ENCODE measurements around the gene CPED1.
"Not testable (repeated sequence)": the region's sequence is repeated elsewhere in the genome, so short reads cannot be mapped to it uniquely, and the experiment has no call there.

Gene CPED1

DNA sequence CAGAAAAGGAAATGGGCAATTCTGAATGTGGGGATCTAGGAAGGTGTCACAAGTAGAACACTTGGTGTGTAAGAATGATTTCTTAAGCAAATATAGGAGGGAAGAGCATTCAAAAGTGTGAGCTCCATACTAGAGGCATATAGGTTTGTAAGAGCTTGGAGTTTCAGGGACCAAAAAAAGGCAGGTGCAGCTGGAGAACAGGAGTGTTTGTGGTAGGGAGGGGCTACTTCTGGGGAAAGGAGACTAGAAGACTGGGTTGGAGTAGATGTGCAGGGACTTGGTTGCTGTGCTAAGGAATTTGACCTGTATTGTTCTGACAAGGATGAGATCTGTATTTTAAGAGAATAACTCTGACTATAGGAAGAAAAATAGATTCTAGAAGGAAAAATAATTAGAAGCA is 46.4 kb downstream of the CPED1 start:
- DNase-seq (ENCODE audit: low spot score in 2 of 2) (no peak), ATAC-seq (no peak)
- Mint-ChIP-seq H3K4me1 (no peaks in the 10 kb centered on the region), H3K4me3 (no peak overlapping the region), H3K36me3 (no peaks in the 10 kb centered on the region), H3K9me3 (no peaks in the 10 kb centered on the region), H3K27ac (no peak overlapping the region)

DNA sequence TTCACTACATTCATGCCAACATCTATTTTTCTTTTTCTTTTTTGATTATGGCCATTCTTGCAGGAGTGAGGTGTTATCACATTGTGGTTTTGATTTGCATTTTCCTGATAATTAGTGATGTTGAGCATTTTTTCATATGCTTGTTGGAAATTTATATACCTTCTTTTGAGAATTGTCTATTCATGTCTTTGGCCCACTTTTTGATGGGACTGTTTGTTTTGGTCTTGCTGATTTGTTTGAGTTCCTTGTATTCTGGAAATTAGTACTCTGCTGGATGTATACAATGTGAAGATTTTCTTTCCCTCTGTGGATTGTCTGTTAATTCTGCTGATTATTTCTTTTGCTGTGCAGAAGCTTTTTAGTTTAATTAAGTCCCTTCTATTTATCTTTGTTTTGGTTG is 48.3 kb downstream of the CPED1 start:
- DNase-seq (ENCODE audit: low spot score in 2 of 2); H3K9me3 Mint-ChIP-seq; ATAC-seq; H3K4me3 Mint-ChIP-seq; H3K27ac Mint-ChIP-seq; H3K4me1 Mint-ChIP-seq; H3K36me3 Mint-ChIP-seq: not testable (repeated sequence)

DNA sequence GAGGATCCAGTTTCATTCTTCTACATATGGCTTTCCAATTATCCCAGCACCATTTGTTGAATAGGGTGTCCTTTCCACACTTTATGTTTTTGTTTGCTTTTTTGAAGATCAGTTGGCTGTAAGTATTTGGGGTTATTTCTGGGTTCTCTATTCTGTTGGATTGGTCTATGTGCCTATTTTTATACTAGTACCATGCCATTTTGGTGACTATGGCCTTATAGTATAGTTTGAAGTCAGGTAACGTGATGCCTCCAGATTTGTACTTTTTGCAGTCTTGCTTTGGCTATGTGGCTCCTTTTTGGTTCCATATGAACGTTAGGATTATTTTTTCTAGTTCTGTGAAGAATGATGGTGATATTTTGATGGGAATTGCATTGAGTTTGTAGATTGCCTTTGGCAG is 48.8 kb downstream of the CPED1 start:
- not testable (repeated sequence) for H3K36me3 Mint-ChIP-seq; H3K4me1 Mint-ChIP-seq; ATAC-seq; H3K4me3 Mint-ChIP-seq; H3K27ac Mint-ChIP-seq; DNase-seq (ENCODE audit: low spot score in 2 of 2); H3K9me3 Mint-ChIP-seq

DNA sequence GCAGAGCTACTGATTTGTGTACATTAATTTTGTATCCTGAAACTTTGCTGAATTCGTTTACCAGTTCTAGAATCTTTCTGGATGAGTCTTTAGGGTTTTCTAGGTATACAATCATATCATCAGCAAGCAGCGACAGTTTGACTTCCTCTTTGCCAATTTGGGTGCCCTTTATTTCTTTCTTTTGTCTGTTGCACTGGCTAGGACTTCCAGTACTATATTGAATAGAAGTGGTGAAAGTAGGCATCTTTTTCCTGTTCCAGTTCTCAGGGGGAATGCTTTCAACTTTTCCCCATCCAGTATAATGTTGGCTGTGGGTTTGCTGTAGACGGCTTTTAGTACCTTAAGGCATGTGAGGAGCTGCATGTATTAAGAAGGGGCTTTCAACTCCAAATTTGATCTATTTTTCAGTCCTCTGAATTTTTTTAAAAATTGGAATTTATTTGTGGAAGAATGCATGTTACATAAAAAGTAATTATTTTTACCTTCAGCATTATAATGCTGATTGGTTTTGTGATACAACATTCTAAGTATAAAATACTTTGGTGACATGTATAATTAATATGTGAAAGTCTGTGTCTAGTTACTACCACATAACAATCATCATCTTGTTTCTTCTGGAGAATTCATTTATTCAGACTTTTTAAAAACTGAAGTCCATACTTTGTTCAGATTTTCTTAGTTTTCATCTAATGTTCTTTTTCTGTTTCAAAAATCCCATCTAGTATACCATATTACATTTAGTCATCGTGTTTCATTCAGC is 49.6 kb downstream of the CPED1 start:
- Mint-ChIP-seq H3K9me3 (no peaks in the 10 kb centered on the region), H3K27ac (no peak overlapping the region), H3K36me3 (no peaks in the 10 kb centered on the region), H3K4me1 (no peaks in the 10 kb centered on the region), H3K4me3 (no peak overlapping the region)
- DNase-seq (ENCODE audit: low spot score in 2 of 2) (no peak), ATAC-seq (no peak)

DNA sequence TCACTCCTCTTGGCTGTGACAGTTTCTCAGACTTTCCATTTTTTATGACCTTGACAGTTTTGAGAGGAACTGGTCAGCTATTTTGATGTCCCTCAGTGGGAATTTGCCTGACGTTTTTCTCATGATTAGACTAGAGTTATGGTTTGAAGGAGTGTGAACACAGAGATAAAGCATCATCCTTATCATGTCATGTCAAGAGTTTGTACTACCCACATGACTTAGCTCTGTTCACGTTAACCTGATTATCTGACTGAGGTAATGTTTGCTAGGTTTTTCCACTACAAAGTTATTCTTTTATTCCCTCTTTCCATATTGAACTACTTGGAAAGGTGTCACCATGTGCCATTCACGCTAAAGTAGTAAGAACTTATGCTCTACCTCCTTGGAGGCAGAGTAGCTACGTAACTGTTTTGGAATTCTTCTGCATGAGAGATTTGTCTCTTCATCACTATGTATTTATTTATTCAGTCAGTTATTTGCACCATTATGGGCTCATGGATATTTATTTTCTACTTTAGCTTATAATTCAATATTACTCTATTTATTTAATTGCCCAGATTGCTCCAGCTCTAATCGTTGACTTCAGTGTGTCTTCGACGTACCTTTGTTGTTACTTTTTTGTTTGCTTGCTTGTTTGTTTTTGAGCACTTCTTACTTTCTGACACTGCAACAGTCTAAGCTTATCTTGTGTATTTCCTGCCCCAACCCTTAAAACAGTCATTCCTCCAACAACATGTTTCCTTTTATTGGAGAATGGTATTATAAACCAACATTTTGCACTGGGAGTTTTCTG is 50.4 kb downstream of the CPED1 start:
- Mint-ChIP-seq H3K27ac (no peak overlapping the region), H3K36me3 (no peaks in the 10 kb centered on the region), H3K4me3 (no peak overlapping the region), H3K9me3 (no peaks in the 10 kb centered on the region), H3K4me1 (no peaks in the 10 kb centered on the region)
- no peak for ATAC-seq
- DNase-seq (ENCODE audit: low spot score in 2 of 2) = no peak

DNA sequence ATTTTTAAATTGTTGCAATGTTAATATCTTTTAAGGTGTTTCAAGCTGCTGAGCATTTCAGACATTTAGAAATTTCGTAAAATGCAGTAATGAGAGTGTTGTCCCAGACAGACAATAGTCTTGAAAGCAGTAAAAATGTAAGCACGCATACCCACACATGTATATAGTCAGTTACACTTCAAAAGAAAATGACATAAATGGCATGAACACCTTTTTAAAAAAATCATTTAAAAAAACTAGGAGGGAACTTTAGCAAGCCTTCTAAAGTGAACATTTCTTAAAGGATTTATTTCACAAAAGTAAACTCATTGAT is 51.0 kb downstream of the CPED1 start:
- Mint-ChIP-seq H3K4me3 (no peak overlapping the region), H3K9me3 (no peaks in the 10 kb centered on the region), H3K36me3 (no peaks in the 10 kb centered on the region), H3K4me1 (no peaks in the 10 kb centered on the region), H3K27ac (no peak overlapping the region)
- ATAC-seq (no peak), DNase-seq (ENCODE audit: low spot score in 2 of 2) (no peak)

DNA sequence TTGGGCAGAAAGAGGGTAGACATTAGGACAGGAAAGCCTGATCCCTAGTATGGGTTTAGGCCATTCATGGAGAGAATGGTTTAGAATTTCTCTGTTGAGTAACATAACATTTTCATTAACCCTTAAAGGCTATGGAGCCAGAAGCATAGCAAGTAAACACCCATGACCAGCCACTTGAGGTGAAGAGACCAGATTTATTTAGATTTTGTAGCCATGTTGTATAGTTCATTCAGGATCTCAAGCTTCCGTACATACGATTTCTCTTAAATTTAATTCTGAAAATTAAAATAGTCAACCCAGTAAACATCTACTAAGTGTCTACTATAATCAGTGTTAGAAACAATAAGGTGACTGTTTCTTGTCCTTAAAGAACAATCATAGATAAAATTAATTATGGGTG is 51.5 kb downstream of the CPED1 start:
- H3K4me3 Mint-ChIP-seq = no peak overlapping the region
- no peak for DNase-seq (ENCODE audit: low spot score in 2 of 2)
- H3K36me3 Mint-ChIP-seq = no peaks in the 10 kb centered on the region
- no peaks in the 10 kb centered on the region for H3K9me3 Mint-ChIP-seq
- no peaks in the 10 kb centered on the region for H3K4me1 Mint-ChIP-seq
- H3K27ac Mint-ChIP-seq = no peak overlapping the region
- no peak for ATAC-seq

DNA sequence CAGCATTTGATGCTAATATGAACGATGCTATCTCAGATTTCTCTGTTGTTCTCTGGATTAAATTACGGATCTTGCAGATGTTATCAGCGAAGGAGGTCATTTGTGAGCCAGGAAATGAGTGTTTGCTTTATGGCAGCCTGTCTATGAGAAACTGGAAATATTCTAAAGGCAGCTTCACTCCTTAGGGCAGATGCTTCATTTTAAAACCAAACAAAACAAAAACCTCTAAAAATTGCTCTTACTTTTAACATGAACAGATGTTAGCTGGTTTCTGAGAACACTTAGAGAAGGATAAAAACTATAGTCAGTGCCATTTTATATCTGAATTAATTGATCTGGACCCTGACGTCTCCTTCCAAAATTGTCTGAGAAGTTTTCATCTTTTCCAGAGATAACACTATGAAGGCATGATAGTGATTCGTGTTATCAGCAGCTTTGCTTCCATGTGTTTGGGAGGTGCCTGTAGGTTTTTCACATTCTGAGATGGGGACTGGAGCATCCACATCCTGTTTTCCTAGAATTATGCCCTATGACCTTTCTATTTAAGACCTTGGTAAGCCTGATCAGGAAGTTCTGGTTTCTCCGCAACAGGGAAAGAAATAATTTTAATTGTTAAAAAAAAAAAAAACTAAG is 53.1 kb downstream of the CPED1 start:
- ATAC-seq (no peak), DNase-seq (ENCODE audit: low spot score in 2 of 2) (no peak)
- Mint-ChIP-seq H3K4me3 (no peak overlapping the region), H3K27ac (no peak overlapping the region), H3K36me3 (no peaks in the 10 kb centered on the region), H3K9me3 (no peaks in the 10 kb centered on the region), H3K4me1 (no peaks in the 10 kb centered on the region)

DNA sequence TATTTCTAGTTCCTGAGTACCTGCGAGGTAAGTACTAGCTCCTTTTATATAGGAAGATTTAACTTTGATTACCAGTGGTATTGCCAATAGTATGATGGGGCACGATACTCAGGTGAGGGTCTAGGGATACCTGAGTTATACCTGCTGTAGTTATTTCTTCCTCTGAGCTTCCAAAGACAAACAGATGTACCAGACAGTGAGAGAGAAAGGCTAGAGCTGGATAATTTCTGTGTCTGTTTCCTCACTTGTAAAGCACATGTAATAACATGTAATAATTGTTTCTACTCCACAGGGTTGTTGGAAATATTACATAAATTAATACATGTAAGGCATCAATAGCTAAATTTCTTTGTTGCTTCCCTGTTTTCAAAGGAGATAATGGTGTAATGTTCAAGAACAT is 53.7 kb downstream of the CPED1 start:
- Mint-ChIP-seq H3K27ac (no peak overlapping the region), H3K4me3 (no peak overlapping the region), H3K36me3 (no peaks in the 10 kb centered on the region), H3K4me1 (no peaks in the 10 kb centered on the region), H3K9me3 (no peaks in the 10 kb centered on the region)
- DNase-seq (ENCODE audit: low spot score in 2 of 2) (no peak), ATAC-seq (no peak)

DNA sequence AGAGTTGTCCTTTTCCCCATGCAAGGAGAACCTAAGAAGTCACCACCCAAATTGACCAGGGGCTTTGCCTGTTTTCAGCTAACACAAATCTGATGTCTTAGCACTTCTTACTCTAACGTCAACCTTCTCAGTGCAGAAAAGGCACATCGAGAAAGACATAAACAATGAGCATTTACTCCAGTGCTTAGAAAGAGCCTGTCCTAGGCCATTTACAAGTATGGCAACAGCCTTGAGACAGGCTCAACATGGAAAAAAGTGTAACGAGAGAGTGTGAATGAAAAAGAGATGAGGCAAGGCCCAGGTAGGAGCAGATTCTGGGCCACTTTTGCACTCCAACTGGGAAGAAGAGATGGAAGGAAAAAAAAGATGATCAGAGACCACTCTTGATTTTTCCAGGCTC is 54.4 kb downstream of the CPED1 start:
- Mint-ChIP-seq H3K36me3 (no peaks in the 10 kb centered on the region), H3K9me3 (no peaks in the 10 kb centered on the region), H3K4me3 (no peak overlapping the region), H3K4me1 (no peaks in the 10 kb centered on the region), H3K27ac (no peak overlapping the region)
- DNase-seq (ENCODE audit: low spot score in 2 of 2) = no peak
- ATAC-seq = no peak

DNA sequence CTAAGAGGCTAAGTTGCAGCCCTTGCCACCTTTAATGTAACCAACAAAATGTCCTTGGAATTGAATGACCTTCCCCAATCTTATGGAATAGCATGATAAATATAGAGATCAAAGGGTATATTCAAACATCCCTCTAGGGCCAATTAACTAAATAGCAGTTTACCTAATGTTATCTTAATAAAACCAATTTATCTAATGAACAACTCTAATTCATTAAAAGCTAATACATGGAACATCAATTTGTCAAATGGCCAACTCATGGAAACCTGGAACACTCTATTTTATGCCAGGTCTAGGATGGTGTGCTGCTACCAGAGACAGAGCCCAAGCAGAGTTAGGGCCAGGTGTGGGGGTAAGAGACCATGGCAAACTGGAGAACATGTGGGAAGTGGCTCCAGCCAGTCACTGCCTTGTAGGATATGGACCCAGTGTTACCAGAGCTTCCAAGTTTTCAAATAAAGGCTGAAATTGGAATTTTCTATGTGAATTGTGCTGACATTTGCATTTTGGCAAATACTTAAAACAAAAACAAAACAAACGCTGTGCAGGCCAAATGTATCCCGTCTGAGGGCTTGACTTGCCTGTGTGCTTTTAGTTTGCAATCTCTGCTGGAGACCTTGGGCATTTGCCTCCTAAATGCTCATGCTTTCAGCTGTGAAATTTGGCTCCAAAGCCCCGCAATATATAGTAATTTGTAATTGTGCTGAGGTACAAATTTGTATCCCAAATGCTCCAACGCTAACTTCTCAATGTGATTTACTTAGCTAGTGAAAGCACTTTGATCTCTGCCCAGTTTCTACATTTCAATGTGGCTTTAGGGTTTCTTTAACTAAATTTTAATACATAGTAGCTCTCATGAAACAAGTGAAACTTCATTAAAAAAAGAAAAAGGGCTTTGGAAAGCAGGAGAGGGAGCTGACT is 55.1 kb downstream of the CPED1 start:
- H3K36me3 Mint-ChIP-seq = no peaks in the 10 kb centered on the region
- ATAC-seq (no peak), DNase-seq (ENCODE audit: low spot score in 2 of 2) (no peak)
- no peak overlapping the region for H3K4me3 Mint-ChIP-seq
- H3K27ac Mint-ChIP-seq = no peak overlapping the region
- H3K4me1 Mint-ChIP-seq = no peaks in the 10 kb centered on the region
- no peaks in the 10 kb centered on the region for H3K9me3 Mint-ChIP-seq

DNA sequence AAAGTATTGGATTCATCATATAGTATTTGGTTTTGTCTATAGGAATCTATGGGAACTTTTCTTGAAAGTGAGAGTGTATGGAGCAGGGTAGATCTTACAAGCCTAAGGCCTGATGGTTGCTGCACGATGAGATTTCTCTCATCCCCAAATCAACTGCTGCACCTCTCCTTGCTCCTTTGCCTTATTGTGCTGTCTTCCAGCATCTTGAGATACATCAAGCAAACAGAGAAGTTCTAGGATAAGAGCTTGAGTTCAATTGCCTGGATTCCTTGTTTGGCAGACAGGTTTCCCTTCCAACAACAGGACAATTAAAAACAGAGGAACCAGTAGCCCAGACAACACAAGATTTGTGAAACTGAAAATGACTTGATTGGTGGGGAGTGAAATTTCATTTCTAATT is 56.6 kb downstream of the CPED1 start:
- H3K4me1 Mint-ChIP-seq = no peaks in the 10 kb centered on the region
- H3K36me3 Mint-ChIP-seq = no peaks in the 10 kb centered on the region
- H3K9me3 Mint-ChIP-seq = no peaks in the 10 kb centered on the region
- H3K4me3 Mint-ChIP-seq = no peak overlapping the region
- H3K27ac Mint-ChIP-seq = no peak overlapping the region
- ATAC-seq (no peak), DNase-seq (ENCODE audit: low spot score in 2 of 2) (no peak)

DNA sequence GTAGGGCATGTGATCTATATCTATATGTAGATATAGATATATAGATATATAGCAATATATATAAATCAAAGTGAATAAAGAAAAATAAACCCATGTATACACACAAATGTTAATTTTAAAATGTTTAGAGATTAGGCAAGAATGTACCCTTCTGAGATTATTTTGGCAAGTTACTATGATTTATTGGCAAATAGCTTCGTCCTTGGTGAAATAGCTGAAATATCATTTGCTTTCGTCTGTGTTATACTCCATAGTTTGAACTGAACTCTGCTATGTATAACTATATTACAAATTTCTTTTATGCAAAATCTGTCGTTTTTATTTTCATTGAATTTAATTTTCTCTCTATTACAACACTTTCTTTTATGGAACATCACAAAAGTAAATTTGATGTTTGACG is 57.5 kb downstream of the CPED1 start:
- no peak for DNase-seq (ENCODE audit: low spot score in 2 of 2)
- H3K27ac Mint-ChIP-seq = no peak overlapping the region
- no peak for ATAC-seq
- no peaks in the 10 kb centered on the region for H3K36me3 Mint-ChIP-seq
- no peak overlapping the region for H3K4me3 Mint-ChIP-seq
- no peaks in the 10 kb centered on the region for H3K4me1 Mint-ChIP-seq
- no peaks in the 10 kb centered on the region for H3K9me3 Mint-ChIP-seq

DNA sequence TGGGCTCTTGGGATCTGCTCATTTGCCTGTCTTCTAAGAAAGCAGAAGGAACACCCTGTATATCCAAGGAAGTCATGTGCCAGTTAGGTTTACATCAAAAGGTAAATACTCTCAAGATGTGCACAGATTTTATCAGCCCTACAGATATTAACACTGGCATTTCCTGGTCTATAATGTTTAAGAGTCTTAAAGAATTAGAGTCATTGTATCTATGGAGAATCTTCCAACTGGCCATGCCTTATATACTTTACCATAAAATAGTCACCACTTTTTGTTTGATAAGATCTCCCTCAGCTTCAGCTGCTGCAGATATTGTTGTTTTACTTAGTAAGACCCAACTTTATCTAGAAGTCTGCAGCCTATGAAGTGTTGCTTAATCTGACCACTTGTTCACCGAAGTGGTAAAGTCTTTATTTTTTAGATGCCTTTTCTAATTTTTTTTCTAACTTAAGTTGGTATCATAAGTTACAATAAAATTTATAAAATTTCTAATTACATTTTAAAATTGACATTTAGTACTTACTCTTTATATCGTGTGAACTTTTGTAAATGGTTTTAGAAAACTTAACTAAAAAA is 58.5 kb downstream of the CPED1 start:
- no peak overlapping the region for H3K4me3 Mint-ChIP-seq
- ATAC-seq = no peak

DNA sequence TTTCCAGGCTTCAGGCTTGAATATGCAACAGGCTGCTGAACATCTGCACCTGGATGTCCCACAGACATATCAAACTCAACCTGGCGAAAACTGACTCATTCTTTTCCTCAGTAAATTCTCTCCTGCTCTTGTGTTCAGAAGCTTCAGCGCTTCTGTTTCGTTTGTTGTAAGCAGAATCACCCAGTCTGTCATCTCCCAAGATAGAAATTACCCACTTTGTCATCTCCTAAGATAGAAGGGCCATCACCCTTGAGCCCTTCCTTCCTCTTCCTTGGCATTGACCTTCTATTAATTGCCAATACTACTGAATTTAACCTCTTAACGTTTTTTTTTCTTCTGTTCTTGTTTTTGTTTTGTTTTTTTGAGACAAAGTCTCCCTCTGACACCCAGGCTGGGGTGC is 59.7 kb downstream of the CPED1 start:
- H3K27ac Mint-ChIP-seq = no peak overlapping the region
- ATAC-seq = no peak
- DNase-seq (ENCODE audit: low spot score in 2 of 2) = no peak
- H3K9me3 Mint-ChIP-seq = no peaks in the 10 kb centered on the region
- H3K4me1 Mint-ChIP-seq = no peaks in the 10 kb centered on the region
- no peaks in the 10 kb centered on the region for H3K36me3 Mint-ChIP-seq
- no peak overlapping the region for H3K4me3 Mint-ChIP-seq

More for the DNA sequence above, 58.5 kb downstream of the CPED1 start:
- Mint-ChIP-seq H3K9me3 (no peaks in the 10 kb centered on the region), H3K4me1 (no peaks in the 10 kb centered on the region), H3K27ac (no peak overlapping the region), H3K36me3 (no peaks in the 10 kb centered on the region)
- DNase-seq (ENCODE audit: low spot score in 2 of 2) = no peak

Data from stimulated activated effector memory CD8-positive, alpha-beta T cell treated with anti-CD3 and anti-CD28 coated beads, Interleukin-12 subunit alpha, Interleukin-12 subunit beta, amount 100 ng/mL, for 72 hours (primary cell).